ENCODE data around the gene ZNF205. TPM values are rescaled to one million over a fixed set of nuclear protein-coding genes. Genes with fewer than 3 reads are reported as not detected.
A peak's percentile ranks its signal among the peaks of the same experiment; 100 is the strongest.

ZNF205 gene
- total RNA-seq, 1 experiment from 2014 or later = 19.0 TPM

- Histone ChIP-seq H4K20me1 (ENCODE audit: low read length) (no peaks in the 10 kb centered on the region), H3K9me3 (ENCODE audit: low read length) (no peaks in the 10 kb centered on the region), H3K9ac (ENCODE audit: low read length) (no peak overlapping the region), H3K79me2 (ENCODE audit: low read length) (no peaks in the 10 kb centered on the region), H3F3A (ENCODE audit: low read length, unreplicated experiment) (no peaks in the 10 kb centered on the region), H3K36me3 (ENCODE audit: low read depth, low read length) (no peaks in the 10 kb centered on the region), H3K27me3 (ENCODE audit: low read length) (no peaks in the 10 kb centered on the region), H3K27ac (ENCODE audit: low read length) (no peak overlapping the region), H3K4me1 (ENCODE audit: insufficient read depth, low read length) (no peaks in the 10 kb centered on the region), H3K9me2 (replicated peaks; ENCODE audit: low read length) (no peaks in the 10 kb centered on the region), H3K4me2 (ENCODE audit: low read length) (no peak overlapping the region), H2AFZ (ENCODE audit: low read length) (no peak overlapping the region), H3K4me3 (ENCODE audit: low read length) (no peak overlapping the region)
- POLR2A ChIA-PET (ENCODE audit: unreplicated experiment) = no interaction called here
- DNase-seq = no peak
- no peak for ATAC-seq
- TF ChIP-seq EZH2phosphoT487 (IDR thresholded peaks at IDR 0.05; ENCODE audit: borderline replicate concordance, low read length) = no peak
- TF ChIP-seq, protein P1, sequence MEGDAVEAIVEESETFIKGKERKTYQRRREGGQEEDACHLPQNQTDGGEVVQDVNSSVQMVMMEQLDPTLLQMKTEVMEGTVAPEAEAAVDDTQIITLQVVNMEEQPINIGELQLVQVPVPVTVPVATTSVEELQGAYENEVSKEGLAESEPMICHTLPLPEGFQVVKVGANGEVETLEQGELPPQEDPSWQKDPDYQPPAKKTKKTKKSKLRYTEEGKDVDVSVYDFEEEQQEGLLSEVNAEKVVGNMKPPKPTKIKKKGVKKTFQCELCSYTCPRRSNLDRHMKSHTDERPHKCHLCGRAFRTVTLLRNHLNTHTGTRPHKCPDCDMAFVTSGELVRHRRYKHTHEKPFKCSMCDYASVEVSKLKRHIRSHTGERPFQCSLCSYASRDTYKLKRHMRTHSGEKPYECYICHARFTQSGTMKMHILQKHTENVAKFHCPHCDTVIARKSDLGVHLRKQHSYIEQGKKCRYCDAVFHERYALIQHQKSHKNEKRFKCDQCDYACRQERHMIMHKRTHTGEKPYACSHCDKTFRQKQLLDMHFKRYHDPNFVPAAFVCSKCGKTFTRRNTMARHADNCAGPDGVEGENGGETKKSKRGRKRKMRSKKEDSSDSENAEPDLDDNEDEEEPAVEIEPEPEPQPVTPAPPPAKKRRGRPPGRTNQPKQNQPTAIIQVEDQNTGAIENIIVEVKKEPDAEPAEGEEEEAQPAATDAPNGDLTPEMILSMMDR (conservative IDR thresholded peaks at IDR 0.05; ENCODE audit: low read depth, low read length) = no peak
- TF ChIP-seq EZH2 (IDR thresholded peaks at IDR 0.05; ENCODE audit: low read length, unreplicated experiment) = no peak
- CTCF ChIA-PET = no interaction called here
- BruUV-seq (replicated peaks) = no TSS peak
- intact Hi-C loops (cut with micrococcal nuclease) = no loop called here
Measured at GRCh38 chr16:3155181-3155580, 42.8 kb downstream of the ZNF205 start.

DNA sequence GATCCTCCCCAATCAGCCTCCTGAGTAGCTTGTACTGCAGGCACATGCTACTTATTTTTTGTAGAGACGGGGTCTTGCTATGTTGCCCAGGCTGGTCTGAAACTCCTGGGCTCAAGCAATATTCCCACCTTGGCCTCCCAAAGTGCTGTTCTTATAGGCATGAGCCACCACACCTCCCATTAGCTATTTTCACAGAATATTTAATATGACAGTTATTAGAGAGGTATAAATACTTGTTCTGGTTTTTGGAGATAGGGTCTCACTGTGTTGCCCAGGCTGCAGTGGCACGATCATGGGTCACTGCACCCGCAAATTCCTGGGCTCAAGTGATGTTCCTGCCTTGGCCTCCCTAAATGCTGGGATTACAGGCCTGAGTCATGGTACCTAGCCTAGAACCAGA, 43.6 kb downstream of the ZNF205 start:
- ATAC-seq = no peak
- no peak overlapping the region for H3K4me2 ChIP-seq (ENCODE audit: low read length)
- H3K27ac ChIP-seq (ENCODE audit: low read length) = no peak overlapping the region
- intact Hi-C loops (cut with micrococcal nuclease) = loop anchor here (2.0 kb wide), 1 partner anchor 345 kb away; the partner anchor contains the start of gene CLUAP1
- H3K4me3 ChIP-seq (ENCODE audit: low read length) = no peak overlapping the region
- no peaks in the 10 kb centered on the region for H3K36me3 ChIP-seq (ENCODE audit: low read depth, low read length)
- H3K9me2 ChIP-seq (replicated peaks; ENCODE audit: low read length) = no peaks in the 10 kb centered on the region
- H3K27me3 ChIP-seq (ENCODE audit: low read length) = no peaks in the 10 kb centered on the region
- CTCF ChIA-PET = no interaction called here
- no peaks in the 10 kb centered on the region for H4K20me1 ChIP-seq (ENCODE audit: low read length)
- no peaks in the 10 kb centered on the region for H3K9me3 ChIP-seq (ENCODE audit: low read length)
- no peaks in the 10 kb centered on the region for H3K4me1 ChIP-seq (ENCODE audit: insufficient read depth, low read length)
- POLR2A ChIA-PET (ENCODE audit: unreplicated experiment) = no interaction called here
- no peak for TF ChIP-seq EZH2 (IDR thresholded peaks at IDR 0.05; ENCODE audit: low read length, unreplicated experiment)
- no peak for TF ChIP-seq EZH2phosphoT487 (IDR thresholded peaks at IDR 0.05; ENCODE audit: borderline replicate concordance, low read length)
- TF ChIP-seq, protein P1 (conservative IDR thresholded peaks at IDR 0.05; ENCODE audit: low read depth, low read length) = no peak
- H3K79me2 ChIP-seq (ENCODE audit: low read length) = no peaks in the 10 kb centered on the region
- DNase-seq = no peak
- no TSS peak for BruUV-seq (replicated peaks)
- no peak overlapping the region for H2AFZ ChIP-seq (ENCODE audit: low read length)
- H3F3A ChIP-seq (ENCODE audit: low read length, unreplicated experiment) = no peaks in the 10 kb centered on the region
- H3K9ac ChIP-seq (ENCODE audit: low read length) = no peak overlapping the region

DNA sequence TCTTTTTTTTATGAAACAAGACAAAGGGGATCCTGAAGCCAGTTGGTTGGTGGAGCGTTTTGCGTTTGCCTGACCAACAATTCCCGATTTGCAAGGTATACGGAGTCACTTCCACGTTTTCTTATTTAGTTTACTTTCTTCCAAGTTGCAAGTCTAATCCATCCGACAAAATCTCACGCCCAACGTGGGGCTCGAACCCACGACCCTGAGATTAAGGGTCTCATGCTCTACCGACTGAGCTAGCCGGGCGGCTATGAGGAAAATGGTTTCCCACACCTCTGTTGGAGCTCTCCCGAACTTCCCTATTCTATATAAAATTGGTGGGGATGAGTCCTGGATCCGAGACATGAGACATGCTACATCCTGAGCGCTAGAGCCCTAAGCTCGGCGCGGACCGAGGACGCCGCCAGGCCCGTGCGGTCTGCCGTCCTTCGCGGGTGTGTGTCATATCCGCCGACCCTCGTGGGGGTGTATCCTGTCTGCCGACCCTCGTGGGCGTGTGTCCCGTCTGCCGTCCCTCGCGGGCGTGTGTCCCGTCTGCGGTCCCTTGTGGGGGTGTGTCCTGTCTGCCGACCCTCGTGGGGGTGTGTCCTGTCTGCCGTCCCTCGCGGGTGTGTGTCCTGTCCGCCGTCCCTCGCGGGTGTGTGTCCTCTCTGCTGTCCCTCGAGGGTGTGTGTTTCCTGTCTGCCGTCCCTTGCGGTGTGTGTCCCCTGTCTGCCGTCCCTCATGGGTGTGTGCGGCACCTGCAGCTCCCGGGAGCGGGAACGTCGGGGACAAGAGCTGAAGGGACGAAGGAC, 45.0 kb downstream of the ZNF205 start:
- Histone ChIP-seq H3F3A (ENCODE audit: low read length, unreplicated experiment) (no peaks in the 10 kb centered on the region), H4K20me1 (ENCODE audit: low read length) (no peaks in the 10 kb centered on the region), H2AFZ (ENCODE audit: low read length) (peak overlapping the region; percentile 65), H3K4me1 (ENCODE audit: insufficient read depth, low read length) (no peaks in the 10 kb centered on the region), H3K9me2 (replicated peaks; ENCODE audit: low read length) (no peaks in the 10 kb centered on the region), H3K36me3 (ENCODE audit: low read depth, low read length) (no peaks in the 10 kb centered on the region), H3K79me2 (ENCODE audit: low read length) (no peaks in the 10 kb centered on the region), H3K27me3 (ENCODE audit: low read length) (no peaks in the 10 kb centered on the region), H3K27ac (ENCODE audit: low read length) (peak overlapping the region; percentile 80), H3K4me3 (ENCODE audit: low read length) (peak overlapping the region; percentile 87), H3K9ac (ENCODE audit: low read length) (peak overlapping the region; percentile 90), H3K9me3 (ENCODE audit: low read length) (no peaks in the 10 kb centered on the region), H3K4me2 (ENCODE audit: low read length) (peak overlapping the region; percentile 89)
- BruUV-seq (replicated peaks) = TSS peak; percentile 92
- POLR2A ChIA-PET (ENCODE audit: unreplicated experiment) = no interaction called here
- no peak for TF ChIP-seq EZH2 (IDR thresholded peaks at IDR 0.05; ENCODE audit: low read length, unreplicated experiment)
- TF ChIP-seq, protein P1 (conservative IDR thresholded peaks at IDR 0.05; ENCODE audit: low read depth, low read length) = no peak
- no peak for TF ChIP-seq EZH2phosphoT487 (IDR thresholded peaks at IDR 0.05; ENCODE audit: borderline replicate concordance, low read length)
- CTCF ChIA-PET = interaction anchor here (0.6 kb wide), 1 partner anchor 63 kb away, joined by 4 read pairs; no protein-coding TSS in a partner anchor
- ATAC-seq (peak; percentile 42), DNase-seq (peak; percentile 94)
- intact Hi-C loops (cut with micrococcal nuclease) = loop anchor here (2.0 kb wide), 1 partner anchor 343 kb away; the partner anchor contains the start of gene CLUAP1
